Measurements from ENCODE around the gene WDR55. TPM values are rescaled to one million over a fixed set of nuclear protein-coding genes. Genes with fewer than 3 reads are reported as not detected.

Gene WDR55
- 10 to 100 TPM; 32.3 to 50.3 TPM for total RNA-seq

GRCh38 chr5:140664359-140665119, at the start of gene WDR55:
Gene WDR55, plus strand, starts transcription at chr5:140664904. Its CDS starts 9 bp downstream, at chr5:140664913.

GRCh38 chr5:140633021-140633471, 31.7 kb upstream of the WDR55 start, which contains the start of gene CD14:
Gene CD14, minus strand, starts transcription at chr5:140633175. Its CDS starts 104 bp downstream, at chr5:140633071.

GRCh38 chr5:140639148-140639981, 25.3 kb upstream of the WDR55 start, which contains the start of gene TMCO6:
Gene TMCO6, plus strand, starts transcription at chr5:140639451. Its CDS starts 77 bp downstream, at chr5:140639528.

DNA sequence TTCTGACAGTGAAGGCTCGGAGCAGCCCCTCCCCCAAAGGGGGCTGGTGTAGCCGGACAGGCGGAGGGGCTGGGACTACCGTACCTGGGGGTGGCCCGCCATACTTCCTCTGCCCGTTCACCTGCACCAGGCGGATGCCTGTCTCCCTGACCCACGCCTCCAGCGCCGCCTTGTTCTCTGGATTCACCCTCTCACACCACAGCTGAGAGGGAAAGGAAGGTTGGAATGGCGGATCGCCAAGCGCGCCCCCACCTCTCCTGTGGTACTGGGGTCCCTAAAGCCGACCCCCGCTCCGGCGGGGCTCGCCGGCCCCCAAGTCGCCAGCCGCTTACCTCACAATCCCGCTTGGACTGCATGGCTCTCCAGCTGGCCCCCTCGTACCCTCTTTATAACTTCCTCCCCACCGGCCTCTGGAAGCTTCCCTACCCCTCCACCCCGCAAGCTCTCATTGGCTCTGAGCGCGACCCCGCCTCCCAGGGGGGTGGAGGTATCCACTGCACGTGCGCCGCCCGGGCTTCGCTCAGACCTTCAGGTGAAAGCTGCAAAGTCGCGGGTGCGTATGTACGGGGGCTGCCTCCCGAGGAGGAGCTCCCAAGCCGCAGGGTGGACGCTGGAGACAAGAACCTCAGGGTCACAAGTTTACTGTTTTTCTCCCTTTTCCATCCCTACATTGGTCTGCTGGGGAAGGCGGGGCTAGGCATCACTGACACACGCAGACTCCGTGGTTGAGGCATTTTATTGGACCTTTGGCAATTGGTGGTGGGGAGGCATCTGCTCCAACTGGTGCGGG, 8.7 kb downstream of the WDR55 start, which contains the start of gene DND1:
TSS of gene DND1 (minus strand) at position 390 of the 790 bp plus-strand sequence. CDS start at position 356, 34 bp downstream.

GRCh38 chr5:140690941-140691924, 26.5 kb downstream of the WDR55 start, which contains the start of the genes HARS1 and HARS2:
Gene HARS1, minus strand, starts transcription at chr5:140691370. Its CDS starts 66 bp downstream, at chr5:140691304.
Gene HARS2, plus strand, starts transcription at chr5:140691455. Its CDS starts 194 bp downstream, at chr5:140691649.

GRCh38 chr5:140700177-140701144, 35.8 kb downstream of the WDR55 start, which contains the start of gene ZMAT2:
Gene ZMAT2, plus strand, starts transcription at chr5:140700447. Its CDS starts 14 bp downstream, at chr5:140700461.

Small RNAs within 50 kb of the gene (small RNA-seq; reads per million reads assigned to genes)
- gene VTRNA1-1 (62.3 to 173 reads per million in 2 donors), gene VTRNA1-2 (53.5 to 54.1 reads per million in 2 donors)

Other genes with a start within 250 kb of the WDR55 start
- 1 to 10 TPM; 1.7 to 4.1 TPM for gene EIF4EBP3, start 117.2 kb upstream of the WDR55 start, total RNA-seq
- 10 to 100 TPM; 20.6 to 43.0 TPM for gene SRA1, start 107.4 kb upstream of the WDR55 start, total RNA-seq
- gene APBB3, start 100.3 kb upstream of the WDR55 start, total RNA-seq, result 10 to 100 TPM; 10.3 to 16.9 TPM
- gene SLC35A4, start 100.1 kb upstream of the WDR55 start, total RNA-seq, result 10 to 100 TPM; 32.0 to 43.6 TPM
- 1 to 10 TPM; 1.3 to 3.4 TPM for gene CD14, start 31.7 kb upstream of the WDR55 start, total RNA-seq
- gene TMCO6, start 25.5 kb upstream of the WDR55 start, total RNA-seq, result 10 to 100 TPM; 12.7 to 14.8 TPM
- gene NDUFA2, start 17.3 kb upstream of the WDR55 start, total RNA-seq, result 10 to 100 TPM; 41.6 to 48.0 TPM
- gene IK, start 17.1 kb upstream of the WDR55 start, total RNA-seq, result 10 to 100 TPM; 84.3 to 95.2 TPM
- under 1 TPM; 0.34 to 1.00 TPM for gene DND1, start 8.7 kb downstream of the WDR55 start, total RNA-seq
- gene HARS1, start 26.5 kb downstream of the WDR55 start, total RNA-seq, result 10 to 100 TPM; 41.0 to 68.9 TPM
- 10 to 100 TPM; 24.1 to 29.0 TPM for gene HARS2, start 26.6 kb downstream of the WDR55 start, total RNA-seq
- 10 to 100 TPM; 23.4 to 37.0 TPM for gene ZMAT2, start 35.5 kb downstream of the WDR55 start, total RNA-seq
- gene PCDHA1, start 121.2 kb downstream of the WDR55 start, total RNA-seq, result not detected
- not detected for gene PCDHA2, start 129.9 kb downstream of the WDR55 start, total RNA-seq
- gene PCDHA3, start 136.2 kb downstream of the WDR55 start, total RNA-seq, result under 1 TPM in 1 of 2 donors, not detected in 1; under 0.01 TPM
- under 1 TPM; under 0.01 TPM for gene PCDHA4, start 142.2 kb downstream of the WDR55 start, total RNA-seq
- under 1 TPM; under 0.01 TPM for gene PCDHA5, start 156.7 kb downstream of the WDR55 start, total RNA-seq
- under 1 TPM in 1 of 2 donors, not detected in 1; 0.34 TPM for gene PCDHA6, start 163.1 kb downstream of the WDR55 start, total RNA-seq
- gene PCDHA7, start 169.4 kb downstream of the WDR55 start, total RNA-seq, result not detected
- not detected for gene PCDHA8, start 176.3 kb downstream of the WDR55 start, total RNA-seq
- not detected for gene PCDHA9, start 183.5 kb downstream of the WDR55 start, total RNA-seq
- gene PCDHA10, start 191.0 kb downstream of the WDR55 start, total RNA-seq, result under 1 TPM in 1 of 2 donors, not detected in 1; 0.69 TPM
- gene PCDHA11, start 204.1 kb downstream of the WDR55 start, total RNA-seq, result under 1 TPM in 1 of 2 donors, not detected in 1; under 0.01 TPM
- gene PCDHA12, start 210.4 kb downstream of the WDR55 start, total RNA-seq, result not detected
- gene PCDHA13, start 217.2 kb downstream of the WDR55 start, total RNA-seq, result under 1 TPM in 1 of 2 donors, not detected in 1; under 0.01 TPM

Measured in melanocyte of skin (primary cell).